HG02840 (cell line): ENCODE measurements around the gene LRRC8D.

Experiments
- ATAC-seq: cut with Tn5 transposase; IDR thresholded peaks from one replicate; pipeline ENCODE4 v1.9.1; 2021; ENCODE audit warnings: mild to moderate bottlenecking, moderate library complexity, moderate number of reproducible peaks; ENCODE audit not compliant: unreplicated experiment, low FRiP score

The LRRC8D gene

GRCh38 chr1:89832496-89833127 lies 11.8 kb downstream of the LRRC8D start:
- ATAC-seq, result no peak

GRCh38 chr1:89833183-89834082 lies 12.6 kb downstream of the LRRC8D start:
- ATAC-seq, result no peak

GRCh38 chr1:89834083-89834704 lies 13.4 kb downstream of the LRRC8D start:
- ATAC-seq, result no peak

- ATAC-seq, result no peak
Measured at GRCh38 chr1:89836252-89837035, 15.6 kb downstream of the LRRC8D start.

- no peak for ATAC-seq
Measured at GRCh38 chr1:89837036-89837481, 16.2 kb downstream of the LRRC8D start.

GRCh38 chr1:89837510-89837909 lies 16.7 kb downstream of the LRRC8D start:
- no peak for ATAC-seq

GRCh38 chr1:89839516-89839915 lies 18.7 kb downstream of the LRRC8D start:
- no peak for ATAC-seq

- ATAC-seq, result no peak
Measured at GRCh38 chr1:89841507-89841906, 20.7 kb downstream of the LRRC8D start.

GRCh38 chr1:89842567-89843272 lies 21.9 kb downstream of the LRRC8D start:
- ATAC-seq, result peak; percentile 42

- ATAC-seq, result peak; percentile 84
Measured at GRCh38 chr1:89843273-89844130, 22.7 kb downstream of the LRRC8D start.

- no peak for ATAC-seq
Measured at GRCh38 chr1:89844241-89844807, 23.5 kb downstream of the LRRC8D start.

- ATAC-seq, result no peak
Measured at GRCh38 chr1:89844860-89845259, 24.0 kb downstream of the LRRC8D start.

- no peak for ATAC-seq
Measured at GRCh38 chr1:89847191-89847729, 26.4 kb downstream of the LRRC8D start.

GRCh38 chr1:89850844-89851415 lies 30.1 kb downstream of the LRRC8D start:
- ATAC-seq, result no peak

GRCh38 chr1:89854140-89854539 lies 33.3 kb downstream of the LRRC8D start:
- ATAC-seq, result no peak

GRCh38 chr1:89855413-89856123 lies 34.7 kb downstream of the LRRC8D start:
- ATAC-seq, result peak; percentile 86

GRCh38 chr1:89863165-89863830 lies 42.5 kb downstream of the LRRC8D start:
- no peak for ATAC-seq
